Measurements from ENCODE around the gene AMT.

The AMT gene
- 0.26 to 0.30 reads per million in 2 experiments for total RNA-seq

DNA sequence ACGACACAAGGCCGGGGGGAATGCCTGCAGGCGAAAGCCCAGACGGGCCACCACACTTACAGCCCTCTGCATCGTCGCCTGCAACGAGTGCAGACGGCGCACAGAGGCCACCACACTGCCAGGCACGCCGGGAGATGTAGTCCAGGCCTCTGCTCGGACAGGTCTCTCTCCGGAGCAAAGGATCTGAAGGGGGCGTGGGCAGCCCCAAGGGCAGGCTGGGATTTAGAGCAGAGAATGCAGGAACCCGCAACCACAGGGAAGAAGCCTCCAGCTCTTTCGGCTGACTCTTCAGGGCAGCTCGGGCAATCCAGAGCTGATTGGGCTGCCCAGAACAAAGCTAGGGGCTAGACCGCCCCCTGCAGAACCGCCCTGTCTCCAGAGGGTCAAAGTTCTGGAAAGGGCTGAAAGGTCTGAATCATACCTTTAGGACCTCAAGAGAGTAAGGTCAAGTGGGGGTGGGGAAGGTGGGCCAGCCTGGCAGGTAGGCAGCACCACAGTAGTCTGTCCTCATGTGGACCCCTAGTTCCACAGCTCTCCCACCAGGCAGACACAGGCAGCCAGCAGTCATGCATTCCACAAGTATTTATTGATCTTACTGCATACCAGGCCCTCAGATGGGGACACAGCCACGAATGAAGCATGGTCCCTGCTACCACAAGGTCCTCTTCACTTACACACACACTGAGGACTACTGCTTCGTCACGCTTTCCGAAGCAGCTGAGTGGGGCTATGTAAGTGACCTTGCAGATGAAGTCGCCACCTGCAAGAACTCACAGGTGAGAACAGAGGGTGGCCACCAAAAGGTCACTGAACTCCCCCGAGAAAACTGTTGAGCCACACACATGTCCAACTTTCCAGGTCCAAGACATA is at the start of gene AMT:
Gene AMT (minus strand): TSS at position 95 of the 870 bp plus-strand sequence. CDS start 23 bp downstream, at position 72.
- no peak for DNase-seq (ENCODE audit: low read depth)

- no peak for DNase-seq (ENCODE audit: low read depth)
Observed at GRCh38 chr3:49470714-49471420, 48.6 kb upstream of the AMT start.

DNA sequence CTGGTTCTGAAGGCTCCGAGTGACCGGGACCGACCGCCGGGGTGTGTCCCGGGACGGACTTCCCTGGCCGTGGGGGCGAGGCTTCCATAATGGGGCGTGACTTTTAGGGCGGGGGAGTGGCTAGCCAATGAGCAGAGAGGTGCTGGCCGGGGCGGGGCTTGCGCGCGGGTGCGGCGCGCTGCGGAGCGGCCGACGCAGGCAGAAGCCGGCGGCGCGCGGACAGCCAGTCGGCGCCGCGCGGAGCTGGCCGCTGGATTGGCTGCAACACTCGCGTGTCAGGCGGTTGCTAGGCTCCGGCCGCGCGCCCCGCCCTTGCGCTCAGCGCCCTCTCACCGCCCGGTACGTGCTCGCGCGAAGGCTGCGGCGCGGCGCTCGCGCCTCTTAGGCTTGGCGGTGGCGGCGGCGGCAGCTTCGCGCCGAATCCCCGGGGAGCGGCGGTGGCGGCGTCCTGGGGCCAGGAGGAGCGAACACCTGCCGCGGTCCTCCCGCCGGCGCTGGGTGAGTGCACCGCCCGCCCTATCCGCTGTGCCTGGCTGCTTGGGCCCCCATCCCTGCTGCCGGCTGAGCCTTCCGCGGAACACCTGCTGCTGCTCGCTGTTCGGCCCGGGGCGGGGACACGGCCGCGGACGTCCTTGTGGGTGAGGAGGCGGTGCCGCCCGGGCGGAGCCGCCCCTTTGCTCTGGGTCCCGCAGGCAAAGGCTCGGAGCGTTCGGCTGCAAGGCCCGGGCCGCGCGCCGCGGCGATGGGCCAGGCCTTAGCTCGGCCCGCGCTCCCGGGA is 47.9 kb upstream of the AMT start, which contains the start of gene DAG1:
Gene DAG1 (plus strand): TSS at position 332 of the 778 bp plus-strand sequence. CDS start 40,268 bp downstream, outside the sequence.
- DNase-seq (ENCODE audit: low read depth): peak; percentile 91

DNA sequence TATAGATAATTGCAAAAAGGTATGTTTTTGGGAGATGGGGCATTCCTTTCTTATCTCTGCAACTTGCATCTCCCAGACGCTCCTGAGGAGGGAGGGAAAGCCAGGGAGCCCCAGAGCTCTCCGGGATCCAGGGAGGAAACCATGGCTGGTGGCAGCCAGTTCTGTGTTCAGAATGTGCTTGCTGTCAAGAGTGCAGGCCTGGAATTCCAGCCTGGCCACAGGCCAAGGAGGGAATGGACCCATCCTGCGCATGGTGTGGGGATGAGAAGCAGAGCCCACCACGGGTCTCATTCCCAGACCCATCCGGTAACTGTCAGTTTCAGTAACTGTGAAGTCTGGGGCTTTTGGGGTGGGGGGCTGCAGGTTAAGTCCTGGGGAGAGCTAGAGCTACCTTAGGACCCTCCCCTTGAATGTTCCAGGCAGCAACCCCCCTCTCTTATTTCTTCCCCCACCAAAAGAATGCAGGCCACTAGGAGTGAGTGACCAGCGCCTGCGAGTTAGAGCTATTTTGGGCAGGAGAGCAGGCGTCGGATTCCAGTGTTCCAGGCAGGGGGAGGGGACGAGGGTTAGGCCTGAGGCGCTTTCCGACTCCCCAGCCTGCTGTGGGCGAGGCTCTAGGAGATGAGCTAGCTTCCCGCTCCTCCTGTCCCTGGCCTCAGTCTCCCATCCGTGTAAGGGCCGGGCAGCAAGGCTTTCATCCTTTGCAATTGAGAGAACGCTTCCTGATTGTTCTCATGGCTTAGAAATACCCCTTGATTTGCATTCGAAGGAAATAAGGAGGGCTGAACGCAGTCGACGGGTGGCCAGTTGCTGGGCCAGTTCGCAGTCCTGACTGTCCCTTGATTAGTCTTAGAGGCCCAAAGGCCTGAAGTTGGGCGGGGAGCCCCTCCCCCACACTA is 47.0 kb upstream of the AMT start:
- DNase-seq (ENCODE audit: low read depth): no peak

DNA sequence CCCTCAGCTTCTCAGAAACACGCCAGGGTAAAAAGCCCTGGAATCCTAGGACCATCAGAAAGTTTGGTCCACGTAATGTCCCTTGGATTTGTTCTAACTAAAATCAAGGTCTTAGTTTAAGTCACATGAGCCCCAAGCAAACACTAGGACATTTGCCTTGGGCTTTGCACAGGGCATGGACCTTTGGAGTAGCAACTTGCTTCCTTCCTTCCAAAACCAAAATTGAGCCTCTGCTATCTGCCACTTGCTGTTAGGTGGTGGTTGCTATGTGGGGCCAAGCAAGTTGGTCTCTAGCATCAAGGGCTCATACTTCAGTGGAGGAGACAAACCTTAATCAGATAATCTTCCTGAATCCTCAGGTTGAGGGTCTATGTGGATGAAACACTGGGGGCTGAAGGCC is 43.8 kb upstream of the AMT start:
- DNase-seq (ENCODE audit: low read depth): no peak

DNA sequence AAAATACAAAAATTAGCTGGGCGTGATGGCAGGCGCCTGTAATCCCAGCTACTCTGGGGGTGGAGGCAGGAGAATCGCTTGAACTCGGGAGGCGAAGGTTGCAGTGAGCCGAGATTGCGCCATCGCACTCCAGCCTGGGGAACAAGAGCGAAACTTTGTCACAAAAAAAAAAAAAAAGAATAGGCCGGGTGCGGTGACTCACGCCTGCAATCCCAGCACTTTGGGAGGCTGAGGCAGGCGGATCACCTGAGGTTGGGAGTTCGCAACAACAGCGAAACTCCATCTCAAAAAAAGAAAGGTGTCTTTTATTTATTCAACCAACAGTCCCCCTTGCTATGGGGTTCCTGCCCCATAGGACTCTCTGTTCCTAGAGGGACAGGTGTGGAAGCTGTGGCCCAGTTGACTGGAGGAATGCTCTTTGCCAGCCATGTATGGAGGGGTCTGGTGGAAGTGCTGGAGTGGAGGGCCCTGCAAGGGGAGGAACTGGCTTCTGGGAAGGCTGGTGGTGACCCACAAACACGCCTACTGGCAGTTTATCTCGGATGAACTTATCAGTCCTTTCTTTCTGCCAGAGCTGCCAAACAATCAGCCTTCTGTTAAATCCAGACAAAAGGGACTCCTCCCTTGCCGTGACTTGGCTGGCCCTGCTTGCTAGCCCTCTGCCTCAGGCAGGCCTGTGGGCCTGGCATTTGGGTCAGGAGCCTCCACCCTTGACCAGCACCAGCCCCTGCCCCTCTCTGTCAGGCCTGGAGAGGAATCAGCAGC is 43.2 kb upstream of the AMT start:
- no peak for DNase-seq (ENCODE audit: low read depth)

DNA sequence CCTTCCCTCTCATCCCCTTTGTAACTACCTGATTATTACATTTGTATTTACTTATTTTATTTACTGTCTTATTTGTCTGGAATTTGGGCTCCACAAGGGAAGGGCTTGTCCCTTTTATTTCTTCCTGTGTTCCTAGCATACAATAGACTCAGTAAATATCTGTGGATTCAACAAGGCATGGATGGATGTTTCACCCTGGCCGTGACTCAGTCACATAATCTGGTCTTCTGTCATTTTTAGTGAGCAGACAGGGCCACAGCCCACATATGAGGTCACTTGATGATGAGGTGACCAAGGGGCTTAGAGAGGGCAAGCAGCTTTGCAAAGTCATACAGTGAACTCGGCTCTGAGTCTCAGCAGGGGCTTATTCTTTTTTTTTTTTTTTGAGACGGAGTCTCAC is 39.9 kb upstream of the AMT start:
- DNase-seq (ENCODE audit: low read depth): no peak

DNA sequence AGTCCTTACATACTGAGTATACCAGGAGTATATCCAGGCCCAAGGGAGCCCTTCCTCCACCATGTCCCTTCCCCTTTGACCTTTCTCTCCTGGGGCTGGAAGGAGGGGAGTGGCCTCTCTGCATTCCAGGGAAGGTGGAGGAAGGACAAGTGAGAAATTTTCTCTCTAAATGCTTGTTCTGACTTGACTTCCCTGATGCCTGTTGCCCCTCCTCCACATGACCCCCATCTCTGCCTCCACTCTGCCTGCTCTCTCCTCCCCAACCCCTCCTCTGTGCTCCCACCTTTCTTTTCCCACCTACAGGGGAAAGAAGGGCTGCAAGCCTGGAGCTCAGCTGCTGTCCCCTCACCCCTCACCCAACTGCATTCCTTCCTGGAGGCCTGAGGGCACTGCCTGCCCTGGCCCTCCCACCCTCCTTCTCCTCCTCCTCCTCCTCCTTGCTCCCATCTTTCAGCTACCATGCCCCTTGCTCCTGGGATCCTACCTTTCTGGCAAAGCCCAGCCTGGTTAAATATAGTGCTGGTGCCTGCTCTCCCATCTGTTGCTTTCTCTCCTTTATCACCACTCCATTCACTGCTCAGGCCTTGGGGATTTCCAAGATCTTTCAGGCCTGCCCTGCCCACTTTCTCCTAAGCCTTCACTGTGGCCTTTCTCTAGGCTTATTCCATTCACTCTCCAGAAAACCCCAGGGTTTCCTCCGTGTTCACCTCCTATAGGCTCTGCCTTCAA is 39.3 kb upstream of the AMT start:
- no peak for DNase-seq (ENCODE audit: low read depth)

DNA sequence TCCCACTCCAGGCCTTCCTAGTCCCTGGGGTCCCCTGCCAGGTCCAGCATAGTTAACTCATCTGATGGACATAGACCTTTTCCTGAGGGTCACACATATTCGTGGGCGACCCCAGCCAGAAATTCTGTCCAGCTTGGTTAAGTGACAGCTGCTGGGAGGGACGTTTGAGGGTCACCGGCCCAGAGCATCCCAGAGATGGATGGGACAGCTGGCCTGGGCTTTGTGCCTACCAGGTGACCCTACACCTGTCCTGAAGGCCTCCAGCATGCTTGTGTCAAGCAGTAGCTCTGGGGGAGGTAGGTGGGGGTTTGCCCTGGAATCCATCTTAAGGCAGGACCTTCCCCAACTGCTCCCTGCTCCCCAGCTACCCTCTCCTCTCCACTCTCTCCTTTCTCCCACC is 38.7 kb upstream of the AMT start:
- DNase-seq (ENCODE audit: low read depth): no peak

DNA sequence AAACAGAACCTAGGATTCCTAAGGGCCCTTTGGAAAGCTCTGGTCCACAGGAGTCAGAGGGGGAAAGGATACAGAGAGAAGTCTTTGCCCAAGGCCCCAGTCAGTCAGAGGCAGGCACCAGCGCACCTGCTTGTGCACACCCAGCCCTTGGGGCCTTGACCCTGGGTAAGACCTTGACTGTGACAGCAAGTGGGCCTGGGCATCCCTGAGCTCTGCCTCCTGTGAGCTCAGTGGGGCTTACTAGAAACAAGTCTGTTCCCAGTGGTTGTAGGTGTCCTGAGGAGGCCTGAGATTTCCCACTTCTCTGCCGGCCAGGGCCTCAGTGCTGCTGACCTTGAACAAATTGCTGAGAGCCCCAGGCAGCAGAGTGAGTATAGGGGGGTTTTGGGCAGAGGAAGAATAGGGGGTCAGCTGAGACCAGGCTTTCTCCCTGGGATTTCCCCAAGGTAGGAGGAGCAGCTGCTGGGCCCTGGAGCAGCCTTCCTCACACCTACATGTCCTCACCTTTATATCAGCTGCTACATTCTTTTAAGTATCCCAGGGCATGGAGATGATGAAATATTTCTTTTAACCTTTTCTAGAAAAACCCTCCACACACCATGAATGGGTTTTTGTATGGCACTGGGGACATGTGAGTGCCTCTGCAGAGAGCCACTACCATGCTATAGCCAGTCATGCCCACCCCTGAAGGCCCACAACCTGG is 38.1 kb upstream of the AMT start:
- DNase-seq (ENCODE audit: low read depth): no peak

- DNase-seq (ENCODE audit: low read depth): no peak
Observed at GRCh38 chr3:49456466-49456865, 34.2 kb upstream of the AMT start.

- no peak for DNase-seq (ENCODE audit: low read depth)
Observed at GRCh38 chr3:49454898-49455681, 32.8 kb upstream of the AMT start.

GRCh38 chr3:49454458-49454857 is 32.2 kb upstream of the AMT start:
- no peak for DNase-seq (ENCODE audit: low read depth)

DNA sequence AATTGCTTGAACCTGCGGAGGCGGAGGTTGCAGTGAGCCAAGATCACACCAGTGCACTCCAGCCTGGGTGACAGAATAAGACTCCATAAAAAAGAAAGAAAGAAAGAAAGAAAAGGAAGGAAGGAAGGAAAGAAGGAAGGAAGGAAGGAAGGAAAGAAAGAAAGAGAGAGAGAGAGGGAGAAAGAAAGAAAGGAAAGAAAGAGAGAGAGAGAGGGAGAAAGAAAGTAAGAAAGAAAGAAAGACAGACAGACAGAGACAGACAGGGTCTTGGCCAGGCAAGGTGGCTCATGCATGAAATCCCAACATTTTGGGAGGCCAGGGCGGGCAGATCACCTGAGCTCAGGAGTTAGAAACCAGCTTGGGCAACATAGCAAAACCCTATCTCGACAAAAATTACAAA is 31.3 kb upstream of the AMT start:
- no peak for DNase-seq (ENCODE audit: low read depth)

GRCh38 chr3:49445391-49445790 is 23.1 kb upstream of the AMT start:
- DNase-seq (ENCODE audit: low read depth): no peak

- DNase-seq (ENCODE audit: low read depth): no peak
Observed at GRCh38 chr3:49434731-49435130, 12.5 kb upstream of the AMT start.

- DNase-seq (ENCODE audit: low read depth): no peak
Observed at GRCh38 chr3:49428752-49429080, 6.4 kb upstream of the AMT start.

DNA sequence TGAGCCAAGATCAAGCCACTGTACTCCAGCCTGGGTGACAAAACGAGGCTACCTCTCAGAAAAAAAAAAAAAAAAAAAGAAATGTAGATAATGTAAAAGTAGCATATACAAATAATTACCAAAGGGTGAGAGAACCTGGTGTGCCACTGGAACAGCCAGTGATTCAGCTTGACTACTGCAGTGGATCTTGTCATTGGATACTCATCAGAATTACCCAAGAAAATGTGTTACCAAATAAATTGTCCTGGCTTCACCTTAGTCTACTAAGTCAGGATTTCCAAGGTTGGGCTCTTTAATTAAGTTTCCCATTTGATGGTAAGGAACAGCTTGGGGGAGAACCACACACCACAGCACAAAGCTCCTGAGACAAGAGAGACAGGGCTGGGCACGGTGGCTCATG is 5.3 kb upstream of the AMT start:
- no peak for DNase-seq (ENCODE audit: low read depth)

- no peak for DNase-seq (ENCODE audit: low read depth)
Observed at GRCh38 chr3:49424816-49425215, 2.5 kb upstream of the AMT start.
